ENCODE results near the gene COX18. TPM values are rescaled to one million over a fixed set of nuclear protein-coding genes. Genes with fewer than 3 reads are reported as not detected.

The COX18 gene
- total RNA-seq, 2 donors from 2014 or later = 12.5 to 22.1 TPM

DNA sequence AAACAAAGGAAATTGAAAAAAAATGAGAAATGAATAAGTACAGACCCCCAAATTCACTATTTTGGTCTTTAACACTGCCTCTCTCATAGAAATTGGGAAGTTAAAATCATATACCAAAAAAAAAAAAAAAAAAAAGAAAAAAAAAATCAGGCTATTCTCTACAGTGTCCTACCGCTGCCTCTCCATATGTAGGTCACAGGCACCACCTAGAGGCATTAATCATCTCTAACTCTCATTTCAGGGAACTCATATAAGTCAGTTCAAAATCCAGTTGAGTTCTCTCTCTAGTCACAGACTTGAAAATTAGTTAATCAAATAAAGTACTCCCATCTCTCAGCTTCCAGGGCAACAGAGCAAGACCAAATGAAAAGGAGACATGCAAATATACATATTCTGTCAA is 47.9 kb downstream of the COX18 start:
- 52 to 53% methylated on average over 1 of the region's 1 CpG for WGBS, 2 donors
- intact Hi-C loops (cut with DNase I) = no loop called here

DNA sequence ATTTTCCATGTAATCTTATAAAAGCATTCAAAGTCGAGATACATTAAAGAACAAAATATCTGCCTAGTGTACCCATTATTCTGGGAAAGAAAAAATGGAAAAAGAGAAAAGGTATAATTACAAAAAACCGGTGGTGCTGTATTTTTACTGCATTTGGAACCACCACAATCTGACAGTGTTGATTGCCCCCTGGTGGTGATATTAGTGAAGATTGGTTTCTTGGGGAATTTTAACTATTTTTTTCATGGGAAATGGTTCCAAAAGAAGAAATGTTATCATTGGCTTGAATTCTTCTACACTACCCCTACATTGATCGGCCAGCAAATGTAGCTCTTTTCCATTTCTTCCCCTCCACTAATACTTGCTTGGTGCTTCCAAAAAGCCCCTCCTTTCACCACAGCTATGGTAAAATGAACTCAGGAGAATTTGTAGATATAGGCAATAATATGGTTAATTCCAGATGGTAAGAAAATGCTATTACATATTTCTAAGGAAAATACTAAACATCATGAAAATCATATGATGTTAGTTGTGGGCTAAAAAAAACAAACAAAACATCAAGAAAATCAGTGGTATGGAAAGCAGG is 50.0 kb downstream of the COX18 start:
- 1 to 2% methylated on average over 3 of the region's 3 CpGs for WGBS, 2 donors
- H3K27me3 ChIP-seq = no peaks in the 10 kb centered on the region
- H3K36me3 ChIP-seq (replicated peaks in 1 of 2; ENCODE audit: insufficient read depth in 1 of 2, low read depth in 2 of 2) = no peaks in the 10 kb centered on the region
- H3K4me3 ChIP-seq = no peak overlapping the region
- DNase-seq = peak in 2 of 4 donors; percentile 14 to 15
- TF ChIP-seq, protein P1, sequence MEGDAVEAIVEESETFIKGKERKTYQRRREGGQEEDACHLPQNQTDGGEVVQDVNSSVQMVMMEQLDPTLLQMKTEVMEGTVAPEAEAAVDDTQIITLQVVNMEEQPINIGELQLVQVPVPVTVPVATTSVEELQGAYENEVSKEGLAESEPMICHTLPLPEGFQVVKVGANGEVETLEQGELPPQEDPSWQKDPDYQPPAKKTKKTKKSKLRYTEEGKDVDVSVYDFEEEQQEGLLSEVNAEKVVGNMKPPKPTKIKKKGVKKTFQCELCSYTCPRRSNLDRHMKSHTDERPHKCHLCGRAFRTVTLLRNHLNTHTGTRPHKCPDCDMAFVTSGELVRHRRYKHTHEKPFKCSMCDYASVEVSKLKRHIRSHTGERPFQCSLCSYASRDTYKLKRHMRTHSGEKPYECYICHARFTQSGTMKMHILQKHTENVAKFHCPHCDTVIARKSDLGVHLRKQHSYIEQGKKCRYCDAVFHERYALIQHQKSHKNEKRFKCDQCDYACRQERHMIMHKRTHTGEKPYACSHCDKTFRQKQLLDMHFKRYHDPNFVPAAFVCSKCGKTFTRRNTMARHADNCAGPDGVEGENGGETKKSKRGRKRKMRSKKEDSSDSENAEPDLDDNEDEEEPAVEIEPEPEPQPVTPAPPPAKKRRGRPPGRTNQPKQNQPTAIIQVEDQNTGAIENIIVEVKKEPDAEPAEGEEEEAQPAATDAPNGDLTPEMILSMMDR (IDR thresholded peaks at IDR 0.05) = peak; percentile 26 to 72 (median 61)
- no peak for TF ChIP-seq POLR2A (IDR thresholded peaks at IDR 0.05)
- no peaks in the 10 kb centered on the region for H3K9me3 ChIP-seq
- intact Hi-C loops (cut with DNase I) = loop anchor here (10.0 kb wide), 1 partner anchor 515 kb away; no protein-coding TSS in a partner anchor
- no peaks in the 10 kb centered on the region for H3K4me1 ChIP-seq
- no peak for ATAC-seq
- no peak overlapping the region for H3K27ac ChIP-seq

More for the DNA sequence above, 47.9 kb downstream of the COX18 start:
- no peaks in the 10 kb centered on the region for H3K36me3 ChIP-seq (replicated peaks in 1 of 2; ENCODE audit: insufficient read depth in 1 of 2, low read depth in 2 of 2)
- H3K27me3 ChIP-seq = no peaks in the 10 kb centered on the region
- no peaks in the 10 kb centered on the region for H3K9me3 ChIP-seq
- no peak for TF ChIP-seq POLR2A (IDR thresholded peaks at IDR 0.05)
- TF ChIP-seq, protein P1 (IDR thresholded peaks at IDR 0.05) = no peak
- no peak overlapping the region for H3K27ac ChIP-seq
- DNase-seq (no peak), ATAC-seq (no peak)
- H3K4me1 ChIP-seq = no peaks in the 10 kb centered on the region
- no peak overlapping the region for H3K4me3 ChIP-seq

DNA sequence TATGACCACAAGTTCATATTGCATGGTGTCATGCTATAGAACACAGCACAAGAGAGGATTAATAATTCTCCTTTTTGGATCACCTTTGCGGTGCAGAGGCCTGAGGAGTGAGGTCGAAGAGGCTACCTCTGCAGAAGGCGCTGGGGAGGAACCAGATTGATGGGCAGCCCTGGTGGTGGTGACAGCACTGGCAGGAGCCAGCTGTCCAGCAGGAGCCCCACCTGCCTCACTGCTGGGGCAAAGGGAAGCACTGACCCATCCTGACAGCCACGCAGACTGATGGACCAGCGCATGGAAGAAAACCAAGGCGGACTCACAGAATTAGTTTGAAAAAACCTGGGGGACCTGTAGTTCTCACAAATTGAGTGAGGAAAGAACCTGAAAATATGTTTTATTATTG is 50.9 kb downstream of the COX18 start:
- intact Hi-C loops (cut with DNase I) = loop anchor here (10.0 kb wide), 1 partner anchor 514 kb away; no protein-coding TSS in a partner anchor
- TF ChIP-seq, protein P1 (IDR thresholded peaks at IDR 0.05) = no peak
- no peak for TF ChIP-seq POLR2A (IDR thresholded peaks at IDR 0.05)
- WGBS, 2 donors = 82 to 92% methylated on average over 6 of the region's 6 CpGs
- no peaks in the 10 kb centered on the region for H3K27me3 ChIP-seq
- H3K27ac ChIP-seq = no peak overlapping the region
- no peaks in the 10 kb centered on the region for H3K36me3 ChIP-seq (replicated peaks in 1 of 2; ENCODE audit: insufficient read depth in 1 of 2, low read depth in 2 of 2)
- ATAC-seq = no peak
- no peak for DNase-seq
- H3K4me3 ChIP-seq = no peak overlapping the region
- no peaks in the 10 kb centered on the region for H3K4me1 ChIP-seq
- no peaks in the 10 kb centered on the region for H3K9me3 ChIP-seq

DNA sequence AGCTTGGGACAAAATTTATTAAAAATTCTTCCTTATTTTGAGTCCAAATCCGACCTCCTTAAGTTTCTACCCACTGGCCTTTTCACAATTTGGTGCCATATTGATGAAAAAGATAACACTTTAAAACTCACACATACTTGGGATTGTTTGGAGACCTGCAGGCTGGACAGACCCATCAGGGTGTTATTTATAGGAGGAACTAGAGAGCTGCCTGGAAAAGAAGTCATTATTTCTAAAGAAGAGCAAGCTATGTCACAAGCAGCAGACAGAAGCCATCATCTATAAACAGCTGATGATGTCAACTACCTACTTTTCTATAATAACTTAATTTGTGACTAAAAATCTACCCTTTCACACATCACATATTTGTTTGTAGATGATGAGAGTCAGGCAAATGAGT is 56.2 kb downstream of the COX18 start:
- intact Hi-C loops (cut with DNase I) = loop anchor here (10.0 kb wide), 1 partner anchor 509 kb away; no protein-coding TSS in a partner anchor
- WGBS, 2 donors = 41 to 63% methylated on average over 1 of the region's 1 CpG

More for the DNA sequence above, 56.2 kb downstream of the COX18 start:
- TF ChIP-seq POLR2A (IDR thresholded peaks at IDR 0.05) = no peak
- TF ChIP-seq, protein P1 (IDR thresholded peaks at IDR 0.05) = no peak
- no peaks in the 10 kb centered on the region for H3K4me1 ChIP-seq
- H3K9me3 ChIP-seq = no peaks in the 10 kb centered on the region
- no peak for ATAC-seq
- H3K4me3 ChIP-seq = no peak overlapping the region
- DNase-seq = no peak
- H3K36me3 ChIP-seq (replicated peaks in 1 of 2; ENCODE audit: insufficient read depth in 1 of 2, low read depth in 2 of 2) = no peaks in the 10 kb centered on the region
- no peaks in the 10 kb centered on the region for H3K27me3 ChIP-seq
- H3K27ac ChIP-seq = no peak overlapping the region
